ENCODE data around the gene TCEAL7. TPM values are rescaled to one million over a fixed set of nuclear protein-coding genes. Genes with fewer than 3 reads are reported as not detected.
A peak's percentile ranks its signal among the peaks of the same experiment; 100 is the strongest.
"Not testable (repeated sequence)": the region's sequence is repeated elsewhere in the genome, so short reads cannot be mapped to it uniquely, and the experiment has no call there.

The TCEAL7 gene
- total and polyA plus RNA-seq, 12 donors = 0.79 to 24.0 (median 8.7) TPM; not detected in 1

- Histone ChIP-seq H3K4me1 (replicated peaks in 1 of 2) (peaks cover 0 to 4% of the 10 kb centered on the region in 2 donors), H3K27ac (peak within 1 kb of the TSS; percentile 85 to 99 (median 89)), H3K4me3 (peak within 1 kb of the TSS; percentile 54 to 82 (median 58)), H3K9me3 (replicated peaks in 1 of 3) (no peaks in the 10 kb centered on the region), H3K27me3 (no peaks in the 10 kb centered on the region), H3K36me3 (replicated peaks in 1 of 2) (no peaks in the 10 kb centered on the region)
- intact Hi-C loops (cut with DNase I) = no loop called here
- DNase-seq = peak; percentile 73 to 86 (median 78)
- WGBS, 4 donors = 0 to 29% (median 11%) methylated on average over 10 to 18 of the region's 18 CpGs
- TF ChIP-seq CTCF (IDR thresholded peaks at IDR 0.05) (no peak), POLR2A (IDR thresholded peaks at IDR 0.05) (peak; percentile 87 to 93)
Observed at GRCh38 chrX:103356130-103356798, 26.2 kb downstream of the TCEAL7 start, which contains the start of gene TCEAL9. TCEAL9 (plus strand) TSS chrX:103356506; CDS start chrX:103357685, 1,179 bp downstream.

- Histone ChIP-seq H3K4me3 (peak overlapping the region in 3 of 4 donors; percentile 54 to 82 (median 60)), H3K4me1 (replicated peaks in 1 of 2) (peaks cover 0 to 4% of the 10 kb centered on the region in 2 donors), H3K36me3 (replicated peaks in 1 of 2) (no peaks in the 10 kb centered on the region), H3K27me3 (no peaks in the 10 kb centered on the region), H3K9me3 (replicated peaks in 1 of 3) (no peaks in the 10 kb centered on the region), H3K27ac (peak overlapping the region; percentile 85 to 99 (median 89))
- 0 to 23% (median 7%) methylated on average over 12 to 13 of the region's 13 CpGs for WGBS, 4 donors
- peak; percentile 27 to 59 (median 50) for DNase-seq
- TF ChIP-seq POLR2A (IDR thresholded peaks at IDR 0.05) = no peak
- no peak for TF ChIP-seq CTCF (IDR thresholded peaks at IDR 0.05)
- intact Hi-C loops (cut with DNase I) = no loop called here
Observed at GRCh38 chrX:103356858-103357257, 26.8 kb downstream of the TCEAL7 start.

- peak overlapping the region in 1 of 5 donors; percentile 96 for H3K27ac ChIP-seq
- H3K36me3 ChIP-seq (replicated peaks in 1 of 2) = no peaks in the 10 kb centered on the region
- intact Hi-C loops (cut with DNase I) = no loop called here
- no peaks in the 10 kb centered on the region for H3K27me3 ChIP-seq
- no peaks in the 10 kb centered on the region for H3K9me3 ChIP-seq (replicated peaks in 1 of 3)
- peak overlapping the region in 1 of 4 donors; percentile 82 for H3K4me3 ChIP-seq
- peaks cover 0 to 4% of the 10 kb centered on the region in 2 donors for H3K4me1 ChIP-seq (replicated peaks in 1 of 2)
- 68 to 88% (median 77%) methylated on average over 2 of the region's 2 CpGs for WGBS, 4 donors
- no peak for DNase-seq
- no peak for TF ChIP-seq POLR2A (IDR thresholded peaks at IDR 0.05)
- no peak for TF ChIP-seq CTCF (IDR thresholded peaks at IDR 0.05)
Observed at GRCh38 chrX:103357871-103358270, 27.8 kb downstream of the TCEAL7 start.

GRCh38 chrX:103359605-103360004, 29.6 kb downstream of the TCEAL7 start:
- not testable (repeated sequence) for H3K4me1 ChIP-seq (replicated peaks in 1 of 2)
- 80 to 92% (median 83%) methylated on average over 3 of the region's 3 CpGs for WGBS, 4 donors

More at GRCh38 chrX:103359605-103360004, 29.6 kb downstream of the TCEAL7 start:
- peak overlapping the region in 2 of 5 donors; percentile 39 to 43 for H3K27ac ChIP-seq
- intact Hi-C loops (cut with DNase I); H3K36me3 ChIP-seq (replicated peaks in 1 of 2); DNase-seq; H3K4me3 ChIP-seq; H3K27me3 ChIP-seq; H3K9me3 ChIP-seq (replicated peaks in 1 of 3): not testable (repeated sequence)

Measured in adrenal gland (tissue), 12 donors.